ENCODE measurements around the gene MRPS11. TPM values are rescaled to one million over a fixed set of nuclear protein-coding genes. Genes with fewer than 3 reads are reported as not detected.

MRPS11 gene
- polyA plus RNA-seq, 1 donor from 2014 or later = 57.5 TPM

DNA sequence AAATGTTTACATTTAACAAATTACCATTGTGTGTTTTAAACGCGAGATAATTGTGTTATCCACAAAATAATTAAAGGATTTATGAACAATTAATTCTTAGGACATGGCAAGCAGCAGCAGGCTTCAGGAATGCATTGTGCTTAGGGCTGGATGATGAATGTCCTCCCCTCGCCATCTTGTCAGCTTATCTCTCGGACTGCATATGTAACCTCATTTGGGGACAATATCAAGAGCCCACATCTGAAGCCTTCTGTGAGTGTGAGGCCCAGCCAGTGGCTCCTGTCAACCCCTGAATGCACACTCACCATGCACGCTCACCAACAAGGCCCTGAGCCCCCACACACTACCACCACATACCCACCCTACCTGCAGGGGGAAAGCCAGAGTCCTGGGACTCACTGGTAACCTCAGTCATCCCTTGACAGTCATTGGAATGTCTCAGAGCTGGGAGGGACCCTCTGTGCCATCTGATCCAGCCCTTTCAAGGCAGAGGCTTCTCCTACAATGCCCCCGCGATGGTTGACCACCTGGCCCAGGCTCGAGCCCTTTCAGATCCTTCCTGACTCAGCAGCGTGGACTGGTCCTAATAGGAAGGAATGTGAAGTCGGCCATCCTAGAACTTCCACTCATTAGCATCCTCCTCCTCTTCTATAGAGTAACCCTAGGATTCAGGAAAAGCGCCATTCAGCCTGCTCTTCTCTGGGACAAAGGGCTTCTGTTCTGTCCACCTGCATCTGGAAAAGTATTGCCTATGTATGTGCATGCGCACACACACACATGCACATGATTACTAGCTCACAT, 38.5 kb upstream of the MRPS11 start:
- Histone ChIP-seq H3F3A (ENCODE audit: insufficient read depth, low read length, poor library complexity, severe bottlenecking) (no peaks in the 10 kb centered on the region), H3K9ac (ENCODE audit: low read length) (no peak overlapping the region), H4K20me1 (ENCODE audit: insufficient read depth) (no peaks in the 10 kb centered on the region), H3K36me3 (ENCODE audit: insufficient read depth, low read length) (no peaks in the 10 kb centered on the region), H3K4me3 (ENCODE audit: low read length) (no peak overlapping the region), H3K27ac (ENCODE audit: low read length) (no peak overlapping the region), H3K79me2 (replicated peaks; ENCODE audit: insufficient read depth, low read length) (no peaks in the 10 kb centered on the region), H3K4me2 (ENCODE audit: low read length) (no peak overlapping the region), H3K9me3 (ENCODE audit: low read length) (no peaks in the 10 kb centered on the region), H3K27me3 (ENCODE audit: insufficient read depth, low read depth, low read length) (no peaks in the 10 kb centered on the region), H3K9me2 (ENCODE audit: insufficient read depth, low read length) (no peaks in the 10 kb centered on the region), H2AFZ (ENCODE audit: low read depth, low read length) (no peak overlapping the region)
- no peak for TF ChIP-seq SMC3 (conservative IDR thresholded peaks at IDR 0.05; ENCODE audit: poor library complexity)
- no peak for TF ChIP-seq MXI1 (conservative IDR thresholded peaks at IDR 0.05; ENCODE audit: poor library complexity, severe bottlenecking)
- no peak for TF ChIP-seq POLR2AphosphoS5 (IDR thresholded peaks at IDR 0.05)
- TF ChIP-seq, protein P1, sequence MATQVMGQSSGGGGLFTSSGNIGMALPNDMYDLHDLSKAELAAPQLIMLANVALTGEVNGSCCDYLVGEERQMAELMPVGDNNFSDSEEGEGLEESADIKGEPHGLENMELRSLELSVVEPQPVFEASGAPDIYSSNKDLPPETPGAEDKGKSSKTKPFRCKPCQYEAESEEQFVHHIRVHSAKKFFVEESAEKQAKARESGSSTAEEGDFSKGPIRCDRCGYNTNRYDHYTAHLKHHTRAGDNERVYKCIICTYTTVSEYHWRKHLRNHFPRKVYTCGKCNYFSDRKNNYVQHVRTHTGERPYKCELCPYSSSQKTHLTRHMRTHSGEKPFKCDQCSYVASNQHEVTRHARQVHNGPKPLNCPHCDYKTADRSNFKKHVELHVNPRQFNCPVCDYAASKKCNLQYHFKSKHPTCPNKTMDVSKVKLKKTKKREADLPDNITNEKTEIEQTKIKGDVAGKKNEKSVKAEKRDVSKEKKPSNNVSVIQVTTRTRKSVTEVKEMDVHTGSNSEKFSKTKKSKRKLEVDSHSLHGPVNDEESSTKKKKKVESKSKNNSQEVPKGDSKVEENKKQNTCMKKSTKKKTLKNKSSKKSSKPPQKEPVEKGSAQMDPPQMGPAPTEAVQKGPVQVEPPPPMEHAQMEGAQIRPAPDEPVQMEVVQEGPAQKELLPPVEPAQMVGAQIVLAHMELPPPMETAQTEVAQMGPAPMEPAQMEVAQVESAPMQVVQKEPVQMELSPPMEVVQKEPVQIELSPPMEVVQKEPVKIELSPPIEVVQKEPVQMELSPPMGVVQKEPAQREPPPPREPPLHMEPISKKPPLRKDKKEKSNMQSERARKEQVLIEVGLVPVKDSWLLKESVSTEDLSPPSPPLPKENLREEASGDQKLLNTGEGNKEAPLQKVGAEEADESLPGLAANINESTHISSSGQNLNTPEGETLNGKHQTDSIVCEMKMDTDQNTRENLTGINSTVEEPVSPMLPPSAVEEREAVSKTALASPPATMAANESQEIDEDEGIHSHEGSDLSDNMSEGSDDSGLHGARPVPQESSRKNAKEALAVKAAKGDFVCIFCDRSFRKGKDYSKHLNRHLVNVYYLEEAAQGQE (IDR thresholded peaks at IDR 0.05; ENCODE audit: borderline replicate concordance) = no peak
- no peak for TF ChIP-seq EP300 (conservative IDR thresholded peaks at IDR 0.05; ENCODE audit: poor library complexity, severe bottlenecking)
- TF ChIP-seq TAF1 (IDR thresholded peaks at IDR 0.05; ENCODE audit: low read depth) = no peak
- no peak for TF ChIP-seq RAD21 (conservative IDR thresholded peaks at IDR 0.05)
- TF ChIP-seq, protein P2, sequence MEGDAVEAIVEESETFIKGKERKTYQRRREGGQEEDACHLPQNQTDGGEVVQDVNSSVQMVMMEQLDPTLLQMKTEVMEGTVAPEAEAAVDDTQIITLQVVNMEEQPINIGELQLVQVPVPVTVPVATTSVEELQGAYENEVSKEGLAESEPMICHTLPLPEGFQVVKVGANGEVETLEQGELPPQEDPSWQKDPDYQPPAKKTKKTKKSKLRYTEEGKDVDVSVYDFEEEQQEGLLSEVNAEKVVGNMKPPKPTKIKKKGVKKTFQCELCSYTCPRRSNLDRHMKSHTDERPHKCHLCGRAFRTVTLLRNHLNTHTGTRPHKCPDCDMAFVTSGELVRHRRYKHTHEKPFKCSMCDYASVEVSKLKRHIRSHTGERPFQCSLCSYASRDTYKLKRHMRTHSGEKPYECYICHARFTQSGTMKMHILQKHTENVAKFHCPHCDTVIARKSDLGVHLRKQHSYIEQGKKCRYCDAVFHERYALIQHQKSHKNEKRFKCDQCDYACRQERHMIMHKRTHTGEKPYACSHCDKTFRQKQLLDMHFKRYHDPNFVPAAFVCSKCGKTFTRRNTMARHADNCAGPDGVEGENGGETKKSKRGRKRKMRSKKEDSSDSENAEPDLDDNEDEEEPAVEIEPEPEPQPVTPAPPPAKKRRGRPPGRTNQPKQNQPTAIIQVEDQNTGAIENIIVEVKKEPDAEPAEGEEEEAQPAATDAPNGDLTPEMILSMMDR (IDR thresholded peaks at IDR 0.05; ENCODE audit: poor library complexity, severe bottlenecking) = no peak
- TF ChIP-seq EZH2 (IDR thresholded peaks at IDR 0.05; ENCODE audit: borderline replicate concordance, insufficient read depth, low read length, poor library complexity, severe bottlenecking) = no peak

DNA sequence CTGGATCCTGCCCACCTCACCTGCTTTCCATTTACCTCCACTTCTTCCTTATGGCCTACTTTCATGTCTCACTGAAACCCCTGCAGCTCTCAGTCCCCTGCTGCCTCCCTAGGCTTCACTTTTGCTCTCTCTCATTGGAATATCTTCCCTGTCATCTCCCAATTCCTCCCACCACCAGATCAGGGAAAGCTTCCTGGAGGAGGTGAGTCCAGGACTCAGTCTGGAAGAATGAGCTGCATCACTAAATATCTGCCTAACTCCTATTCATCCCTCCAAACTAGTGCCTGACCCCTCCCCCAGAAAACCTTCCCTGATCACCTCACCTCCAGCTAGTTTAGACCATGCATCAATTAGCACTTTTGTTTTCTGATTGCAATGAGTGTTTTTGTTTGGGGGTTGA, 37.5 kb upstream of the MRPS11 start:
- H3K27ac ChIP-seq (ENCODE audit: low read length) = no peak overlapping the region
- no peaks in the 10 kb centered on the region for H3K9me2 ChIP-seq (ENCODE audit: insufficient read depth, low read length)
- no peaks in the 10 kb centered on the region for H3K9me3 ChIP-seq (ENCODE audit: low read length)
- H2AFZ ChIP-seq (ENCODE audit: low read depth, low read length) = no peak overlapping the region
- H3K4me2 ChIP-seq (ENCODE audit: low read length) = no peak overlapping the region
- H4K20me1 ChIP-seq (ENCODE audit: insufficient read depth) = no peaks in the 10 kb centered on the region
- no peaks in the 10 kb centered on the region for H3K27me3 ChIP-seq (ENCODE audit: insufficient read depth, low read depth, low read length)
- H3K36me3 ChIP-seq (ENCODE audit: insufficient read depth, low read length) = no peaks in the 10 kb centered on the region
- no peak overlapping the region for H3K9ac ChIP-seq (ENCODE audit: low read length)
- TF ChIP-seq, protein P2 (IDR thresholded peaks at IDR 0.05; ENCODE audit: poor library complexity, severe bottlenecking) = no peak
- TF ChIP-seq SMC3 (conservative IDR thresholded peaks at IDR 0.05; ENCODE audit: poor library complexity) (no peak), RAD21 (conservative IDR thresholded peaks at IDR 0.05) (no peak), EZH2 (IDR thresholded peaks at IDR 0.05; ENCODE audit: borderline replicate concordance, insufficient read depth, low read length, poor library complexity, severe bottlenecking) (no peak), MXI1 (conservative IDR thresholded peaks at IDR 0.05; ENCODE audit: poor library complexity, severe bottlenecking) (no peak), EP300 (conservative IDR thresholded peaks at IDR 0.05; ENCODE audit: poor library complexity, severe bottlenecking) (no peak), POLR2AphosphoS5 (IDR thresholded peaks at IDR 0.05) (no peak), TAF1 (IDR thresholded peaks at IDR 0.05; ENCODE audit: low read depth) (no peak)
- TF ChIP-seq, protein P1 (IDR thresholded peaks at IDR 0.05; ENCODE audit: borderline replicate concordance) = no peak
- no peaks in the 10 kb centered on the region for H3F3A ChIP-seq (ENCODE audit: insufficient read depth, low read length, poor library complexity, severe bottlenecking)
- H3K4me3 ChIP-seq (ENCODE audit: low read length) = no peak overlapping the region
- H3K79me2 ChIP-seq (replicated peaks; ENCODE audit: insufficient read depth, low read length) = no peaks in the 10 kb centered on the region

Data from neural cell (in vitro differentiated cells).